Activated T-helper 1 cell treated with Interleukin-2 at 50 U/mL for 16 hours (primary cell): ENCODE measurements around the gene MYCBPAP.

Source experiments
- DNase-seq: peaks from one replicate; pipeline ENCODE4 v3.0.0-alpha.2; 2020; ENCODE audit warnings: low read depth

MYCBPAP gene

GRCh38 chr17:50572541-50572940 is 64.3 kb downstream of the MYCBPAP start:
- no peak for DNase-seq

- no peak for DNase-seq
Measured at GRCh38 chr17:50573866-50574611, 65.8 kb downstream of the MYCBPAP start.

- DNase-seq, result no peak
Measured at GRCh38 chr17:50575581-50576210, 67.5 kb downstream of the MYCBPAP start.

- no peak for DNase-seq
Measured at GRCh38 chr17:50576864-50577263, 68.6 kb downstream of the MYCBPAP start.

- no peak for DNase-seq
Measured at GRCh38 chr17:50577451-50577954, 69.3 kb downstream of the MYCBPAP start.

GRCh38 chr17:50578173-50578572 is 69.9 kb downstream of the MYCBPAP start:
- DNase-seq, result no peak

- DNase-seq, result no peak
Measured at GRCh38 chr17:50579399-50579798, 71.2 kb downstream of the MYCBPAP start.

GRCh38 chr17:50580646-50581045 is 72.4 kb downstream of the MYCBPAP start:
- no peak for DNase-seq
